HG03103 (cell line): ENCODE results near the gene ZNF462.

Experiments
- ATAC-seq: cut with Tn5 transposase; IDR thresholded peaks from one replicate; pipeline ENCODE4 v1.9.1; 2021; ENCODE audit warnings: low read depth; ENCODE audit not compliant: unreplicated experiment

The ZNF462 gene

GRCh38 chr9:107039542-107039941 lies 176.6 kb downstream of the ZNF462 start:
- ATAC-seq: no peak

- ATAC-seq: no peak
Measured at GRCh38 chr9:107042606-107043005, 179.6 kb downstream of the ZNF462 start.

GRCh38 chr9:107043886-107044285 lies 180.9 kb downstream of the ZNF462 start:
- ATAC-seq: no peak

- no peak for ATAC-seq
Measured at GRCh38 chr9:107044872-107045271, 181.9 kb downstream of the ZNF462 start.

GRCh38 chr9:107046692-107047091 lies 183.7 kb downstream of the ZNF462 start:
- peak; percentile 88 for ATAC-seq

GRCh38 chr9:107049046-107049802 lies 186.3 kb downstream of the ZNF462 start:
- no peak for ATAC-seq

- ATAC-seq: no peak
Measured at GRCh38 chr9:107049803-107050184, 186.8 kb downstream of the ZNF462 start.

GRCh38 chr9:107051392-107051791 lies 188.4 kb downstream of the ZNF462 start:
- no peak for ATAC-seq

GRCh38 chr9:107054146-107054545 lies 191.2 kb downstream of the ZNF462 start:
- no peak for ATAC-seq

GRCh38 chr9:107059220-107059619 lies 196.3 kb downstream of the ZNF462 start:
- ATAC-seq: no peak

GRCh38 chr9:107060062-107060461 lies 197.1 kb downstream of the ZNF462 start:
- ATAC-seq: no peak
